Measurements from ENCODE around the gene LPP.

LPP gene

DNA sequence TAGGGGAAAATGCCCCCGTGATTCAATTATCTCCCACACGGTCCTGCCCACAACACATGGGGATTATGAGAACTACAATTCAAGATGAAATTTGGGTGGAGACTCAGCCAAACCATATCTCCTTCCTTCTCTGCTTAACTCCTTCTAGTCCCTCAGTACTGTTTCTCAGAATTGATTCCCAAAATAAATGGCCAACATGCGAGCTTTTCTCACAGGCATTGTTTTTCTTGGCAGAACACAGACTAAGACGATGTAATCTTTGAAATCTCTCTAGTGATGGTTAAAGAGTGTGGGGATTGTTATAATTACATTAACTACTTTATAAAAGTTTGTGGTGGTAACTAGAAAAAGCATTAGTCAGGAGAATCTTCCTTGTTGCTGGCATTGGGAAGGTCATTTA is 366.5 kb downstream of the LPP start:
- no peak for DNase-seq (ENCODE audit: low read depth in 1 of 2, low spot score in 1 of 2)
- in situ Hi-C loops (cut with HindIII; ENCODE audit: low pct_unique_long_range_greater_than_20kb, low sequenced_read_pairs), result no loop called here
- TF ChIP-seq JUND (IDR thresholded peaks at IDR 0.05; ENCODE audit: low read depth), result no peak

DNA sequence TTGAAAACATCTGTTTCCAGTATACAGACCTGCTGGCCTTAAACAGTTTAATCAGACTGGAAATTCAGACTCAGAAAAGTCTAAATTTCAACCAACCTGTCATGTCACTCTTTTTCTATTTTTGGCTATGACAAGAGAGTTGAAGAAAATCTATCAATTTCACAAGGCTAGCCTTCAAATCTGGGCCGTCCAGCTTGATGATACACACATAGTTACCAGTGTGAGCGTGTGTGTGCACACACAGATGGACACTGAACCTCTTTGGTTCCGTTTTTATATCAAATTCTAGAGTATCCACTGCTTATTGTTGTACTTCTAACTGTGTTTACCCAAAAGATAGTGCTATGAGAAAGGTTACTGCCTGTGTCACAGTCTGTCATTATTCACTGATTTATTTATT is 368.2 kb downstream of the LPP start:
- in situ Hi-C loops (cut with HindIII; ENCODE audit: low pct_unique_long_range_greater_than_20kb, low sequenced_read_pairs), result no loop called here
- no peak for DNase-seq (ENCODE audit: low read depth in 1 of 2, low spot score in 1 of 2)
- no peak for TF ChIP-seq JUND (IDR thresholded peaks at IDR 0.05; ENCODE audit: low read depth)

DNA sequence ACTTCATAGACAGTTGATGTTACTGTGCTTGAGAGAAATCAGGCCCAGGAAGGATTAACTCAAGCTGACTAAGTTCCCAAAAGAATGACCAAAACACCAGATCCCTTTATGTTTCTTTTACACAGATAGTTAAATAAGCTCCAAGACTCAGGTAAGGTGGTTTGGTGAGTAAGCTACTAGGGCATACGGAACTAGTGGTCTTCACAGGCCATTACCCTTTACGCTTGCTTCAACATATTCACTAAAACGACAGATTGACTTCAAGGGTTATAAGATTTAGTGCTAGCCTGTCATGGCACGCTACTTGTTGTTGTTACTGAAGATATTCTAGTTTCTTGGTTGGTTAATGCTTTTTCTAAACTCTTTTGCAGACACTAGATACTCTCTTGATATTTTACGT is 369.3 kb downstream of the LPP start:
- TF ChIP-seq JUND (IDR thresholded peaks at IDR 0.05; ENCODE audit: low read depth), result no peak
- DNase-seq (ENCODE audit: low read depth in 1 of 2, low spot score in 1 of 2), result no peak
- in situ Hi-C loops (cut with HindIII; ENCODE audit: low pct_unique_long_range_greater_than_20kb, low sequenced_read_pairs), result no loop called here

DNA sequence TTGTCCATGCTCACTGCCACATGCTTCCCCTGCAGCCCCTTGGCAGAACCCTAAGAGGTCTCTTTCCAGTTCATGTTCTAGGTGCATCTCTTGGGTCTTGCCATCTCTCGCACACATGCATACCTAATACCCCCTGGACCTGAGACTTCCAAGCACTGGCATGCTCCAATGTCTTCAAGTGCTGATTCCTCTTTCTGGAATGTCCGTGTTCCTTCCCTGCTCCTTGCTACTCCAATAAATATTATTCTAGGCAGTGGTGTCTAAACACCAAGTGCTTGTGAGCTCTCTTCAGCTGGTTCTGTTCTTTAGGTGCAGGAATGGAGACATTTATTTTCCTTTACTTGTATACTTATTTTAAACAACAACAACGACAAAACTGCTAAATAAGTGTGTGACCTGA is 370.1 kb downstream of the LPP start:
- in situ Hi-C loops (cut with HindIII; ENCODE audit: low pct_unique_long_range_greater_than_20kb, low sequenced_read_pairs), result no loop called here
- DNase-seq (ENCODE audit: low read depth in 1 of 2, low spot score in 1 of 2), result no peak

DNA sequence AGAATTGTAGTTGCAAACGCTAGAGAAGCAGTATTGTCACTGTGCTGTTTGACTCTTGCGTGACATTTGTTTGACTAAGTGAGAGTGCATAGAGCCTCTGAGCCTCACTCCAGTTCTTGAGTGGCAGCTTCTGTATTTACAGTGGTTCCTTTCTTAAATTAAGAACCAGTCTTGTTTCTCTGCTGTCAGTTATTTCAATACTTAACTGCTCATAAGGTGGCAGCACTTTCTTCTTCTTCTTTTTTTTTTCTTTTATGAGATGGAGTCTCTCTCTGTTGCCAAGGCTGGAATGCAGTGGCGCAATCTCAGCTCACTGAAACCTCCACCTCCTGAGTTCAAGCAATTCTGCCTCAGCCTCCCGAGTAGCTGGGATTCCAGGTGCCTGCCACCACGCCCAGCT is 372.1 kb downstream of the LPP start:
- no peak for TF ChIP-seq JUND (IDR thresholded peaks at IDR 0.05; ENCODE audit: low read depth)
- peak; percentile 17 to 72 for DNase-seq (ENCODE audit: low read depth in 1 of 2, low spot score in 1 of 2)
- in situ Hi-C loops (cut with HindIII; ENCODE audit: low pct_unique_long_range_greater_than_20kb, low sequenced_read_pairs), result no loop called here

More for the DNA sequence above, 370.1 kb downstream of the LPP start:
- no peak for TF ChIP-seq JUND (IDR thresholded peaks at IDR 0.05; ENCODE audit: low read depth)

DNA sequence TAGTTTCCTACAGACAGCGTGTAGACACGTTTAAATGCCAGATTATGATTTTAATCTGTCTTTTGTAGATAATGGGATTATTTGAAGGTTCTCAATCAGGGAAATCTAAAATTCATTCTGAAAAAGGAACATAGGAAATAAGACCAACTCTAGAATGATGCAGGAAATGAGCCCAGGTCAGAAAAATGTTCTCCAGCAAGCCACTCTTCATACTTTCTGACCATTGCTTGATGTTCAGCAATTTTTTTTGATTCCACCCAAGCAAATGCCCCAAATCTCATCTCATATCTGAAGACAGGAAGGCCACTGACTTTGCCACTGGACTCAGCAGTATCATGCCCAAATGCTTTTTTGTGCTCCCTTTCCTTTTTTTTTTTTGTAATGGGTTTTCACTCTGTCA is 373.4 kb downstream of the LPP start:
- no peak for DNase-seq (ENCODE audit: low read depth in 1 of 2, low spot score in 1 of 2)
- in situ Hi-C loops (cut with HindIII; ENCODE audit: low pct_unique_long_range_greater_than_20kb, low sequenced_read_pairs), result no loop called here
- TF ChIP-seq JUND (IDR thresholded peaks at IDR 0.05; ENCODE audit: low read depth), result no peak

DNA sequence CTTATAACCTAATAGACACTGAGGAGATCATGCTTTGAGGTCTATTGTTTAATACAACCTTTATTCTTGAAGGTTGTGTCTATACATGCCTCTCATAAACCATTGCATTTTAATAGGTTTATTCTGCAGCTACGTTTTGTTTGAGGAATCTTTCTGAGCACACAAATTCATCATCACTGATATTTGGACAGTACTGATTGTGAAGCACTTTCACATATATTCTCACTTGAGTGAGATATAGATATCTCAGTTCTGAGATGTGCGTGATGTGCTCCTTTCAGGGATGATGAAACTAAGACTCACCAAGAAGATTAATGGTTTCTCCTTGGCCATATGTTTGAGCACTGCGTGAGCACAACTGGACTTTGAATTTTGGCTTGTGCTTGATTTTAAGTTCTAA is 374.4 kb downstream of the LPP start:
- no peak for TF ChIP-seq JUND (IDR thresholded peaks at IDR 0.05; ENCODE audit: low read depth)
- DNase-seq (ENCODE audit: low read depth in 1 of 2, low spot score in 1 of 2), result no peak
- in situ Hi-C loops (cut with HindIII; ENCODE audit: low pct_unique_long_range_greater_than_20kb, low sequenced_read_pairs), result no loop called here

DNA sequence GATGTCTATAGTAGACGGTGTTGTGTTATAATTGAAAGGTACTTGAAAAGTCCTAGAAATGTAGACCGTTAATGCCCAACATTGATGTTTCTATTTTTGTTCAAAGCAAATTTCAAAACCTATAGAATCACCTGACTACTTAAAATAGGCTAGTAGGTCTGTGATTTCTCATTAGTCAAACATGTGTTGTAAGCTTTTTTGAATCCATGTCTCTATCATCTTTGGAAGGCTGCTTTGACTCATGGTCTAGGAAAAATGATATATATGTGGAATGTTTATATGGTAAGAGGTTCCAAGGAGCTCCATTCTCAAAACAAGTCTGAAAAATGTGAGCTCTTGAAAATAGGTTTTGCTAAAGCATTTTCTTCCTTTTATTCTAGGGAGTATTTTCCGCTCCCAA is 375.3 kb downstream of the LPP start:
- in situ Hi-C loops (cut with HindIII; ENCODE audit: low pct_unique_long_range_greater_than_20kb, low sequenced_read_pairs), result no loop called here
- no peak for TF ChIP-seq JUND (IDR thresholded peaks at IDR 0.05; ENCODE audit: low read depth)
- DNase-seq (ENCODE audit: low read depth in 1 of 2, low spot score in 1 of 2), result no peak

DNA sequence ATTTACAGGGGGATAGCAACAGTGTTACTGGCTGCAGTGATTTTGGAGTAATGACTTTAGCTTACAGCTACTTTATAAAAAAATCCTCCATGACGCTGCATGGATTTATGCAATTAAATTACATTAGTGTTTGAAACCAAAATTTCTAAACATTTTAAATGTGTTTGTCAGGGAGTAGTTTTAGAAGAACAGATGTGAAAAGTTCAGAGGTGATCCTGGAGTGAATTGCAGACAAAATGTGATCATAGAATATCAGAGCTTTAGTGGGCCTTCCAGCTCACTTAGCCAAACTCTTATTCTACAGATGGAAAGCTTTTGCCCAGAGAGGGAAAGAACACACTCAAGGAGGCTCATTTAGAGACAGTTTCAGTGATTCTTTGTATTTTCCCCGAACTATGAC is 376.3 kb downstream of the LPP start:
- TF ChIP-seq JUND (IDR thresholded peaks at IDR 0.05; ENCODE audit: low read depth), result no peak
- in situ Hi-C loops (cut with HindIII; ENCODE audit: low pct_unique_long_range_greater_than_20kb, low sequenced_read_pairs), result no loop called here
- DNase-seq (ENCODE audit: low read depth in 1 of 2, low spot score in 1 of 2), result no peak

DNA sequence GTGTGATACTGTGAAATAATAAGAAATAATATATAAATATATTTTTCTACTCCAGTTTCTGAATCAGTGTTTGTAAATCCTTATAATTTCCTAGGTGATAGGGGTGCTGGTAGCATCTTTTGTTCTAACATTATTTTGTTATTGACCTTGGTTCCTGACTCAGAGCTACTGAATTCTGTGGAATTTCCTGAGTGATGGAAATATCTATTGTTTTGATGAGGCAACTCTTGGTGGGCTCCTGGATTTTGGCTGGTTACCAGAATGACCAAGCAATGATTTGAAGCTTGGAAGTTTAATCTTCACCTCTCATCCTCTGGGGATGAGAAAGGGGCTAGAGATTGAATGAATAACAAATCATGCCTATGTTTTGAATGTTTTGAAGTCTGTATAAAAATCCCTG is 377.3 kb downstream of the LPP start:
- DNase-seq (ENCODE audit: low read depth in 1 of 2, low spot score in 1 of 2), result no peak

DNA sequence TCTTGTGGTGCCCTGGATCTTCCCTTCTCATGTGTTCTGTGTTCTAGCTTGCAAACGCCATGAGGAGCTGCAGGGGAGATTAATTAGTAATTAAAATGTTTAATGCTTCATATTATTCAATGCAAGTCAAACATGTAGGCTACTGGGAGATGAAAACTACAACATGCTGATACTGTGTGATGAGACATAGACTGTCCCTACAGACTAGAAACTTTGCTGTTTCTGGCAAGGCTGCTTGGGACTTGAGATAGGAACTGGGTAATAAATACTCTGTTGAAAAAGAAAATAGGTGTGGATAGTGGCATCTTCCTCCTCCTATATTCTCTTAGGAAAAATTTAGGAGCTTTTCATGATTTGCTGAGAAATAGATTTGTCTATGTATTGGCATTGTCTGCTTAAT is 379.2 kb downstream of the LPP start:
- in situ Hi-C loops (cut with HindIII; ENCODE audit: low pct_unique_long_range_greater_than_20kb, low sequenced_read_pairs), result no loop called here
- TF ChIP-seq JUND (IDR thresholded peaks at IDR 0.05; ENCODE audit: low read depth), result no peak
- DNase-seq (ENCODE audit: low read depth in 1 of 2, low spot score in 1 of 2), result no peak

More for the DNA sequence above, 377.3 kb downstream of the LPP start:
- in situ Hi-C loops (cut with HindIII; ENCODE audit: low pct_unique_long_range_greater_than_20kb, low sequenced_read_pairs), result no loop called here
- no peak for TF ChIP-seq JUND (IDR thresholded peaks at IDR 0.05; ENCODE audit: low read depth)

DNA sequence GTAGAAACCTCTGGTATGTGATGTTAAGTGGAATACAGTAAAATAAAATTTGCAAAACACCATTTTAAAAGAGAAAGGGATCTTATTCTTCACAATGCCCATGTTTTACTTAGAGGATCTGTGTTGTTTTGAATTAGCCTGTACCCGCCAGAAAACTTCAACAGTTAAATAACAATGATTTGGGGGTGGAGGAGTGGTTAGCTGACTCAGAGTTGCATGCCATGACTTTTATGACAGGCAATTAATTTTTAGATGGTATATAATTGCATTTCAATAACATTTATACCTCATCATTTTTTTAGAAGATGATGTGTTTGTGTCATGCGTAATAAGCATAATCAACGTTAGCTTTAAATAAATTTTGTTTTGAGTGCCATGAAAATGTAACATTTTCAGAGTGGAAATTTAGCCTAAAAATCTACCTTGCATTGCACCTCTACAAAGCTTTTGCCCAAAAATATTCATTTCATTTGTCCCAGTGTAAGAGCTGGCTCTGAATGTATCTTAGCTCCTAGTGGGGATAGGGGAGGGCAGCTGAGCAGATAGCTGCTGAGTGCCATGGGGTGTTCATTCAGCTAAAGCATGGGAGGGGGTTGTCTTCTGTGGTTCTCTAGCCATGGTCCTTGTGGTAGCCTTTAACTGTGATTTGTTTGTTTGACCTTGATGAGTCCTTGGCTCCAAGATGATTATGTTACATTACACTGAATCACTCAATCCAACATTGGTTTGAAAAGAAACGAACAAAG is 379.8 kb downstream of the LPP start:
- in situ Hi-C loops (cut with HindIII; ENCODE audit: low pct_unique_long_range_greater_than_20kb, low sequenced_read_pairs), result no loop called here
- no peak for TF ChIP-seq JUND (IDR thresholded peaks at IDR 0.05; ENCODE audit: low read depth)
- no peak for DNase-seq (ENCODE audit: low read depth in 1 of 2, low spot score in 1 of 2)

DNA sequence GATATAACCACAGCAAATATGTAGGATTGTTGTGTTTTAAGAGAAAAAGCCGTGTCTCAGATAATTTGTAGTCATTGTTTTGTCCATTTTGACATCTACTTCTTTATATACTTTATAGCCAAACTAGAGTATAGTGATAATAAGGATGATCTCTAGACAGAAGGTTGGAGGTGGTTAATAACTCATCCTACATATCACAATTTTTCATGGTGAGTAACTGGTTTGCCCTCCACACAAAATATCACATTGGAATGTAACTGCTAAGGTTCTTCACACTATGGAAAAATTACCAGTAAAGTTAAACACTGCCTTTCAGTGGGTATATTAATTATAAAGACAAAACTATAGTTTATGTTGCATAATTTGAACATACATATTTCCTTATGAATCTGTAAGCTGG is 380.7 kb downstream of the LPP start:
- DNase-seq (ENCODE audit: low read depth in 1 of 2, low spot score in 1 of 2), result no peak
- in situ Hi-C loops (cut with HindIII; ENCODE audit: low pct_unique_long_range_greater_than_20kb, low sequenced_read_pairs), result no loop called here
- no peak for TF ChIP-seq JUND (IDR thresholded peaks at IDR 0.05; ENCODE audit: low read depth)

DNA sequence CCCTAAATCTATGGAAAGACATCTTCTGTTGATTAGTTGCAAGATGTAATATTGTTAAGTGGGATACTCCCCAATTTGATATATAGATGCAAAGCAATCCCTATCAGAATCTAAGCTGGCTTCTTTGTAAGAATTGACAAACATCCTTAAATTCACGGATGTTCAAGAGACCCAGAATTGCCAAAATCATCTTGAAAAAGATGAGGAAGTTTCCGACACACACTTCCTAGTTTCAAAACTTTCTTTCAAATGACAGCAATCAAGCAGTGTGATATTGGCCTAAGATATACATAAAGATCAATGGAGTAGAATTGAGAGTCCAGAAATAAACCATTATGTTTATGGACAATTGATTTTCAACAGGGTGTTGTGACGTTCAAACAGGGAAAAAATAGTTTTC is 383.6 kb downstream of the LPP start:
- DNase-seq (ENCODE audit: low read depth in 1 of 2, low spot score in 1 of 2), result no peak

More for the DNA sequence above, 383.6 kb downstream of the LPP start:
- no peak for TF ChIP-seq JUND (IDR thresholded peaks at IDR 0.05; ENCODE audit: low read depth)
- in situ Hi-C loops (cut with HindIII; ENCODE audit: low pct_unique_long_range_greater_than_20kb, low sequenced_read_pairs), result no loop called here
